SU-DHL-6 (cell line): ENCODE data around the gene CLMP.

Experiments used
- EZH2phosphoT487 ChIP-seq: fragments of 200-600 bp; sonication (generic), shearing (Covaris generic); conservative IDR thresholded peaks from 2 replicates; pipeline ENCODE4 v1.6.1; 2018; ENCODE audit warnings: mild to moderate bottlenecking, antibody characterized with exemption, low read length, moderate library complexity, mixed read lengths
- TF ChIP-seq, protein P1 (sequence below): fragments of 200-600 bp; sonication (generic); IDR thresholded peaks from one replicate; pipeline ENCODE4 v1.5.1; 2017; ENCODE audit warnings: antibody characterized with exemption, mild to moderate bottlenecking, low read length, moderate library complexity; ENCODE audit not compliant: insufficient read depth, poor library complexity, severe bottlenecking

DNA sequence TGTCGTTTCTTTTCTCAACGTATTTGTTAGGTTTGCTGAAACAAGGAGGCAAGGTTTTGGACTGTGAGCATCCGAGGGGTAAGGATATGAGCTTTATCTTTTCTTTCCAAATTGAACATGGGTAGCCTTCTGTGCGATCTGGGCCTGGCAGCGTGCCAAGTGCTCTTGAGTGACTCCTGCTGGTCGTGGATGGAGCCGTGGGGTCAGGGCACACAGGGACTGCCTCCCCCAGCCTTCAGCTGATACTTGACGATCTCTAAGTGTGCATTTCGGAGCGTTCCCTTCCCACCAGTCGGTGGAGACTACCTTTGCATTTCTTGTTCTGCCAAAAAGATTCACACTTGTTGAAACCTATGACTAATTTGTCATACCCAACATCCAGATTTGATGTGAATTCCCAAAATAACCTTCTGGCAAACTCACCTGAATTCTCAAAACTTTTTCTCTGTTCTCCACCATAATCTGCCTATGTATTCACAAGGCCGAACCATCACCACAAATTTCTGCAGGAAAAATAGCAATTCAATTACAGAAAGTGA lies 40.1 kb upstream of the CLMP start:
- TF ChIP-seq, protein P1, sequence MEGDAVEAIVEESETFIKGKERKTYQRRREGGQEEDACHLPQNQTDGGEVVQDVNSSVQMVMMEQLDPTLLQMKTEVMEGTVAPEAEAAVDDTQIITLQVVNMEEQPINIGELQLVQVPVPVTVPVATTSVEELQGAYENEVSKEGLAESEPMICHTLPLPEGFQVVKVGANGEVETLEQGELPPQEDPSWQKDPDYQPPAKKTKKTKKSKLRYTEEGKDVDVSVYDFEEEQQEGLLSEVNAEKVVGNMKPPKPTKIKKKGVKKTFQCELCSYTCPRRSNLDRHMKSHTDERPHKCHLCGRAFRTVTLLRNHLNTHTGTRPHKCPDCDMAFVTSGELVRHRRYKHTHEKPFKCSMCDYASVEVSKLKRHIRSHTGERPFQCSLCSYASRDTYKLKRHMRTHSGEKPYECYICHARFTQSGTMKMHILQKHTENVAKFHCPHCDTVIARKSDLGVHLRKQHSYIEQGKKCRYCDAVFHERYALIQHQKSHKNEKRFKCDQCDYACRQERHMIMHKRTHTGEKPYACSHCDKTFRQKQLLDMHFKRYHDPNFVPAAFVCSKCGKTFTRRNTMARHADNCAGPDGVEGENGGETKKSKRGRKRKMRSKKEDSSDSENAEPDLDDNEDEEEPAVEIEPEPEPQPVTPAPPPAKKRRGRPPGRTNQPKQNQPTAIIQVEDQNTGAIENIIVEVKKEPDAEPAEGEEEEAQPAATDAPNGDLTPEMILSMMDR, result no peak
- no peak for TF ChIP-seq EZH2phosphoT487
